GM23338 (cell line): ENCODE measurements around the gene WDR33. TPM values are rescaled to one million over a fixed set of nuclear protein-coding genes. Genes with fewer than 3 reads are reported as not detected.
"Not testable (repeated sequence)": the region's sequence is repeated elsewhere in the genome, so short reads cannot be mapped to it uniquely, and the experiment has no call there.

ENCODE experiments used
- ATAC-seq: fragments of 200-7000 bp; cut with Tn5 transposase; 3 replicates; pipeline ENCODE4 v1.9.1; 2020
- DNase-seq: peaks from one replicate; pipeline ENCODE4 v3.0.0-alpha.2; 2015; ENCODE audit warnings: low spot score
- H2AFZ ChIP-seq: fragments of 200-600 bp; sonication (generic); 2 replicates; pipeline ENCODE4 v1.8.0; 2016; ENCODE audit warnings: antibody characterized with exemption, mild to moderate bottlenecking, moderate library complexity
- H3F3A ChIP-seq: fragments of 200-600 bp; sonication (generic); replicated peaks from 2 replicates; pipeline ENCODE4 v1.8.0; 2017; ENCODE audit warnings: antibody characterized with exemption, mixed run types, low read depth
- H3K27ac ChIP-seq: fragments of 200-600 bp; sonication (generic); 2 replicates; pipeline ENCODE4 v1.6.1; 2016; ENCODE audit warnings: low read depth
- H3K27me3 ChIP-seq: fragments of 200-600 bp; sonication (generic); 2 replicates; pipeline ENCODE4 v1.8.0; 2016; ENCODE audit warnings: mild to moderate bottlenecking, mixed run types, moderate library complexity; ENCODE audit not compliant: insufficient read depth
- H3K36me3 ChIP-seq: fragments of 200-600 bp; sonication (generic); 2 replicates; pipeline ENCODE4 v1.8.0; 2016; ENCODE audit warnings: mild to moderate bottlenecking; ENCODE audit not compliant: insufficient read depth
- H3K4me1 ChIP-seq: fragments of 200-600 bp; sonication (generic); 2 replicates; pipeline ENCODE4 v1.8.0; 2016; ENCODE audit warnings: mild to moderate bottlenecking, moderate library complexity; ENCODE audit not compliant: insufficient read depth
- H3K4me2 ChIP-seq: fragments of 200-600 bp; sonication (generic); 2 replicates; pipeline ENCODE4 v1.7.1; 2017; ENCODE audit warnings: mixed run types
- H3K4me3 ChIP-seq: fragments of 200-600 bp; sonication (generic); 2 replicates; pipeline ENCODE4 v1.6.1; 2016; ENCODE audit warnings: mixed run types
- H3K79me2 ChIP-seq: fragments of 200-600 bp; sonication (generic); replicated peaks from 2 replicates; pipeline ENCODE4 v1.8.0; 2017; ENCODE audit warnings: mild to moderate bottlenecking; ENCODE audit not compliant: insufficient read depth
- H3K9me2 ChIP-seq: fragments of 200-600 bp; sonication (generic); 2 replicates; pipeline ENCODE4 v1.8.0; 2017; ENCODE audit not compliant: insufficient read depth
- H4K20me1 ChIP-seq: fragments of 200-600 bp; sonication (generic); replicated peaks from 2 replicates; pipeline ENCODE4 v1.8.0; 2017; ENCODE audit warnings: mild to moderate bottlenecking; ENCODE audit not compliant: insufficient read depth
- H3K27ac Mint-ChIP-seq: 2 replicates; pipeline ENCODE4 v1.8.0; 2020; ENCODE audit warnings: inconsistent platforms, mild to moderate bottlenecking, moderate library complexity, mixed read lengths
- H3K27me3 Mint-ChIP-seq: 3 replicates; pipeline ENCODE4 v1.8.0; 2022; ENCODE audit warnings: low read depth, mild to moderate bottlenecking, moderate library complexity, mixed read lengths, inconsistent platforms; ENCODE audit not compliant: insufficient read depth, poor library complexity
- H3K36me3 Mint-ChIP-seq: 3 replicates; pipeline ENCODE4 v1.8.0; 2021; ENCODE audit warnings: low read depth, mild to moderate bottlenecking, inconsistent platforms, moderate library complexity, mixed read lengths
- H3K4me1 Mint-ChIP-seq: 3 replicates; pipeline ENCODE4 v1.8.0; 2020; ENCODE audit warnings: mild to moderate bottlenecking, inconsistent platforms, mixed read lengths
- H3K4me3 Mint-ChIP-seq: 3 replicates; pipeline ENCODE4 v1.8.0; 2021; ENCODE audit warnings: moderate library complexity, mild to moderate bottlenecking, inconsistent platforms, mixed read lengths
- H3K9me3 Mint-ChIP-seq: 3 replicates; pipeline ENCODE4 v1.8.0; 2020; ENCODE audit warnings: moderate library complexity, mild to moderate bottlenecking, inconsistent platforms, mixed read lengths
- polyA plus RNA-seq: library from polyadenylated mRNA; unstranded; fragments of >200 nt; fragmentation: Nextera tagmentation; extraction: Ambion mirVana; gene quantifications from 2 replicates; pipeline ENCODE4 v1.2.1, GENCODE V29; 2016
- total RNA-seq: library from RNA; depleted of rRNA; stranded (reverse); fragments of >200 nt; shearing (Covaris generic); gene quantifications from 2 replicates; pipeline ENCODE4 v1.2.3, GENCODE V29; 2014
- TF ChIP-seq, protein P1 (sequence below): fragments of 250-450 bp; sonication (Bioruptor Pico); IDR thresholded peaks from 2 replicates; pipeline ENCODE4 v1.5.0; 2020; ENCODE audit warnings: mild to moderate bottlenecking, moderate library complexity
- TF ChIP-seq, protein P2 (sequence below): IDR thresholded peaks from one replicate; pipeline ENCODE4 v1.6.1; 2018; ENCODE audit warnings: antibody characterized with exemption; ENCODE audit not compliant: unreplicated experiment

Gene WDR33
- total and polyA plus RNA-seq, 2 experiments from 2014 or later, result 37.2 to 54.7 TPM

DNA sequence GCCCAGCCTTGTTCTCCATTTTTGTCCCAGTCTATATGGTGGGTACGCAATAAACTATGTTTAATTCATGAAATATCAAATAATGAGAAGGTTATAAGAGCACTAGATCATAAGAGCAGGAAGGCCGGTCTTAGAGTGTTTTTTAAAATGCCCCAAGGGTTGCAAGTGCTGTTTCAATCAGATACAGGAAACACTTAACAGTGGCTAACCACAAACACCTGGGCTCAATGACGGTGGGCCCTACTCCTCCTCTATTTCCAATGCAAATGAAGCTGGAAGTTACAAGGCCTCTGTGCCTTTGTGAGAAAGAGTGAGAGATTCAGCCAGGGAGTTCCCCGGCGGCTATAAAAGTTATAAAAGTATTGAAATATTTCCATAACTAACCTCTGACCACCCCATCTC is 18.9 kb upstream of the WDR33 start (continued):
- TF ChIP-seq, protein P1, sequence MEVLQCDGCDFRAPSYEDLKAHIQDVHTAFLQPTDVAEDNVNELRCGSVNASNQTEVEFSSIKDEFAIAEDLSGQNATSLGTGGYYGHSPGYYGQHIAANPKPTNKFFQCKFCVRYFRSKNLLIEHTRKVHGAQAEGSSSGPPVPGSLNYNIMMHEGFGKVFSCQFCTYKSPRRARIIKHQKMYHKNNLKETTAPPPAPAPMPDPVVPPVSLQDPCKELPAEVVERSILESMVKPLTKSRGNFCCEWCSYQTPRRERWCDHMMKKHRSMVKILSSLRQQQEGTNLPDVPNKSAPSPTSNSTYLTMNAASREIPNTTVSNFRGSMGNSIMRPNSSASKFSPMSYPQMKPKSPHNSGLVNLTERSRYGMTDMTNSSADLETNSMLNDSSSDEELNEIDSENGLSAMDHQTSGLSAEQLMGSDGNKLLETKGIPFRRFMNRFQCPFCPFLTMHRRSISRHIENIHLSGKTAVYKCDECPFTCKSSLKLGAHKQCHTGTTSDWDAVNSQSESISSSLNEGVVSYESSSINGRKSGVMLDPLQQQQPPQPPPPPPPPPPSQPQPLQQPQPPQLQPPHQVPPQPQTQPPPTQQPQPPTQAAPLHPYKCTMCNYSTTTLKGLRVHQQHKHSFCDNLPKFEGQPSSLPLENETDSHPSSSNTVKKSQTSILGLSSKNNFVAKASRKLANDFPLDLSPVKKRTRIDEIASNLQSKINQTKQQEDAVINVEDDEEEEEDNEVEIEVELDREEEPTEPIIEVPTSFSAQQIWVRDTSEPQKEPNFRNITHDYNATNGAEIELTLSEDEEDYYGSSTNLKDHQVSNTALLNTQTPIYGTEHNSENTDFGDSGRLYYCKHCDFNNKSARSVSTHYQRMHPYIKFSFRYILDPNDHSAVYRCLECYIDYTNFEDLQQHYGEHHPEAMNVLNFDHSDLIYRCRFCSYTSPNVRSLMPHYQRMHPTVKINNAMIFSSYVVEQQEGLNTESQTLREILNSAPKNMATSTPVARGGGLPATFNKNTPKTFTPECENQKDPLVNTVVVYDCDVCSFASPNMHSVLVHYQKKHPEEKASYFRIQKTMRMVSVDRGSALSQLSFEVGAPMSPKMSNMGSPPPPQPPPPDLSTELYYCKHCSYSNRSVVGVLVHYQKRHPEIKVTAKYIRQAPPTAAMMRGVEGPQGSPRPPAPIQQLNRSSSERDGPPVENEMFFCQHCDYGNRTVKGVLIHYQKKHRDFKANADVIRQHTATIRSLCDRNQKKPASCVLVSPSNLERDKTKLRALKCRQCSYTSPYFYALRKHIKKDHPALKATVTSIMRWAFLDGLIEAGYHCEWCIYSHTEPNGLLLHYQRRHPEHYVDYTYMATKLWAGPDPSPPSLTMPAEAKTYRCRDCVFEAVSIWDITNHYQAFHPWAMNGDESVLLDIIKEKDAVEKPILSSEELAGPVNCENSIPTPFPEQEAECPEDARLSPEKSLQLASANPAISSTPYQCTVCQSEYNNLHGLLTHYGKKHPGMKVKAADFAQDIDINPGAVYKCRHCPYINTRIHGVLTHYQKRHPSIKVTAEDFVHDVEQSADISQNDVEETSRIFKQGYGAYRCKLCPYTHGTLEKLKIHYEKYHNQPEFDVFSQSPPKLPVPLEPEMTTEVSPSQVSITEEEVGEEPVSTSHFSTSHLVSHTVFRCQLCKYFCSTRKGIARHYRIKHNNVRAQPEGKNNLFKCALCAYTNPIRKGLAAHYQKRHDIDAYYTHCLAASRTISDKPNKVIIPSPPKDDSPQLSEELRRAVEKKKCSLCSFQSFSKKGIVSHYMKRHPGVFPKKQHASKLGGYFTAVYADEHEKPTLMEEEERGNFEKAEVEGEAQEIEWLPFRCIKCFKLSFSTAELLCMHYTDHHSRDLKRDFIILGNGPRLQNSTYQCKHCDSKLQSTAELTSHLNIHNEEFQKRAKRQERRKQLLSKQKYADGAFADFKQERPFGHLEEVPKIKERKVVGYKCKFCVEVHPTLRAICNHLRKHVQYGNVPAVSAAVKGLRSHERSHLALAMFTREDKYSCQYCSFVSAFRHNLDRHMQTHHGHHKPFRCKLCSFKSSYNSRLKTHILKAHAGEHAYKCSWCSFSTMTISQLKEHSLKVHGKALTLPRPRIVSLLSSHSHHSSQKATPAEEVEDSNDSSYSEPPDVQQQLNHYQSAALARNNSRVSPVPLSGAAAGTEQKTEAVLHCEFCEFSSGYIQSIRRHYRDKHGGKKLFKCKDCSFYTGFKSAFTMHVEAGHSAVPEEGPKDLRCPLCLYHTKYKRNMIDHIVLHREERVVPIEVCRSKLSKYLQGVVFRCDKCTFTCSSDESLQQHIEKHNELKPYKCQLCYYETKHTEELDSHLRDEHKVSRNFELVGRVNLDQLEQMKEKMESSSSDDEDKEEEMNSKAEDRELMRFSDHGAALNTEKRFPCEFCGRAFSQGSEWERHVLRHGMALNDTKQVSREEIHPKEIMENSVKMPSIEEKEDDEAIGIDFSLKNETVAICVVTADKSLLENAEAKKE (CRISPR knock-in tag), result no peak
- TF ChIP-seq, protein P2, sequence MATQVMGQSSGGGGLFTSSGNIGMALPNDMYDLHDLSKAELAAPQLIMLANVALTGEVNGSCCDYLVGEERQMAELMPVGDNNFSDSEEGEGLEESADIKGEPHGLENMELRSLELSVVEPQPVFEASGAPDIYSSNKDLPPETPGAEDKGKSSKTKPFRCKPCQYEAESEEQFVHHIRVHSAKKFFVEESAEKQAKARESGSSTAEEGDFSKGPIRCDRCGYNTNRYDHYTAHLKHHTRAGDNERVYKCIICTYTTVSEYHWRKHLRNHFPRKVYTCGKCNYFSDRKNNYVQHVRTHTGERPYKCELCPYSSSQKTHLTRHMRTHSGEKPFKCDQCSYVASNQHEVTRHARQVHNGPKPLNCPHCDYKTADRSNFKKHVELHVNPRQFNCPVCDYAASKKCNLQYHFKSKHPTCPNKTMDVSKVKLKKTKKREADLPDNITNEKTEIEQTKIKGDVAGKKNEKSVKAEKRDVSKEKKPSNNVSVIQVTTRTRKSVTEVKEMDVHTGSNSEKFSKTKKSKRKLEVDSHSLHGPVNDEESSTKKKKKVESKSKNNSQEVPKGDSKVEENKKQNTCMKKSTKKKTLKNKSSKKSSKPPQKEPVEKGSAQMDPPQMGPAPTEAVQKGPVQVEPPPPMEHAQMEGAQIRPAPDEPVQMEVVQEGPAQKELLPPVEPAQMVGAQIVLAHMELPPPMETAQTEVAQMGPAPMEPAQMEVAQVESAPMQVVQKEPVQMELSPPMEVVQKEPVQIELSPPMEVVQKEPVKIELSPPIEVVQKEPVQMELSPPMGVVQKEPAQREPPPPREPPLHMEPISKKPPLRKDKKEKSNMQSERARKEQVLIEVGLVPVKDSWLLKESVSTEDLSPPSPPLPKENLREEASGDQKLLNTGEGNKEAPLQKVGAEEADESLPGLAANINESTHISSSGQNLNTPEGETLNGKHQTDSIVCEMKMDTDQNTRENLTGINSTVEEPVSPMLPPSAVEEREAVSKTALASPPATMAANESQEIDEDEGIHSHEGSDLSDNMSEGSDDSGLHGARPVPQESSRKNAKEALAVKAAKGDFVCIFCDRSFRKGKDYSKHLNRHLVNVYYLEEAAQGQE, result no peak

DNA sequence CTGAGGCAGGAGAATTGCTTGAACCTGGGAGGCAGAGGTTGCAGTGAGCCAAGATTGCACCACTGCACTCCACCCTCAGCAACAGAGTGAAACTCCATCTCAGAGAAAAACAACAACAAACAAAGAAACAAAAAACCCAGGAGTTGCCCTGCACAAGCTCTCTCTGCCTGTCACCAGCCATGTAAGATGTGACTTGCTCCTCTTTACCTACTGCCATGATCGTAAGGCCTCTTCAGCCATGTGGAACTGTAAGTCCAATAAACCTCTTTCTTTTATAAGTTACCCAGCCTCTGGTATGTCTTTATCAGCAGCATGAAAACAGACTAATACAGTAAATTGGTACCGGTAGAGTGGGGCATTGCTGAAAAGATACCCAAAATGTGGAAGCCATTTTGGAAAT is 15.7 kb upstream of the WDR33 start:
- H3K27me3 Mint-ChIP-seq, H3K27me3 ChIP-seq, DNase-seq, H3F3A ChIP-seq, H3K27ac Mint-ChIP-seq, H2AFZ ChIP-seq, H3K79me2 ChIP-seq, H3K9me2 ChIP-seq, H3K4me3 ChIP-seq, H3K27ac ChIP-seq, H4K20me1 ChIP-seq, ATAC-seq, H3K4me2 ChIP-seq, H3K4me3 Mint-ChIP-seq: not testable (repeated sequence)
- peaks cover 41% of the 10 kb centered on the region for H3K36me3 Mint-ChIP-seq
- Histone ChIP-seq H3K36me3 (peaks cover 12% of the 10 kb centered on the region), H3K4me1 (peaks cover 20% of the 10 kb centered on the region)
- H3K9me3 Mint-ChIP-seq, result peaks cover 60% of the 10 kb centered on the region
- H3K4me1 Mint-ChIP-seq, result peaks cover 13% of the 10 kb centered on the region
